ENCODE data around the gene SLCO2B1. TPM values are rescaled to one million over a fixed set of nuclear protein-coding genes. Genes with fewer than 3 reads are reported as not detected.
A peak's percentile ranks its signal among the peaks of the same experiment; 100 is the strongest.

Gene SLCO2B1
- total RNA-seq, 1 experiment from 2014 or later: not detected

GRCh38 chr11:75204012-75204674 is 53.2 kb downstream of the SLCO2B1 start:
- Mint-ChIP-seq H3K27ac (ENCODE audit: low read depth, unreplicated experiment) (no peak overlapping the region), H3K4me3 (ENCODE audit: unreplicated experiment) (no peak overlapping the region), H3K27me3 (ENCODE audit: insufficient read depth, unreplicated experiment) (peaks cover 32% of the 10 kb centered on the region), H3K9me3 (ENCODE audit: unreplicated experiment) (no peaks in the 10 kb centered on the region), H3K36me3 (ENCODE audit: insufficient read depth, unreplicated experiment) (no peaks in the 10 kb centered on the region), H3K4me1 (ENCODE audit: insufficient read depth, unreplicated experiment) (peaks cover 3% of the 10 kb centered on the region)
- DNase-seq (ENCODE audit: unreplicated experiment): no peak
- BruUV-seq (replicated peaks): no TSS peak
- ChIA-PET POLR2A (interaction anchor here (0.6 to 1.0 kb wide), 3 partner anchors 59 to 64 kb away, joined by 3 to 6 read pairs (median 3); no protein-coding TSS in a partner anchor), CTCF (interaction anchor here (0.5 to 12.3 kb wide), 25 partner anchors 9 to 1051 kb away, joined by 3 to 227 read pairs (median 4); no protein-coding TSS in a partner anchor)
- TF ChIP-seq CTCF (IDR thresholded peaks at IDR 0.05; ENCODE audit: unreplicated experiment): no peak
- intact Hi-C loops (cut with micrococcal nuclease): no loop called here

GRCh38 chr11:75204685-75205563 is 54.0 kb downstream of the SLCO2B1 start:
- Mint-ChIP-seq H3K4me1 (ENCODE audit: insufficient read depth, unreplicated experiment) (no peaks in the 10 kb centered on the region), H3K9me3 (ENCODE audit: unreplicated experiment) (no peaks in the 10 kb centered on the region), H3K27me3 (ENCODE audit: insufficient read depth, unreplicated experiment) (peaks cover 32% of the 10 kb centered on the region), H3K36me3 (ENCODE audit: insufficient read depth, unreplicated experiment) (no peaks in the 10 kb centered on the region), H3K27ac (ENCODE audit: low read depth, unreplicated experiment) (no peak overlapping the region), H3K4me3 (ENCODE audit: unreplicated experiment) (no peak overlapping the region)
- CTCF ChIA-PET: interaction anchor here (0.5 to 12.3 kb wide), 29 partner anchors 9 to 1050 kb away, joined by 3 to 227 read pairs (median 4); no protein-coding TSS in a partner anchor
- DNase-seq (ENCODE audit: unreplicated experiment): peak; percentile 83
- POLR2A ChIA-PET: interaction anchor here (0.6 to 1.0 kb wide), 3 partner anchors 60 to 64 kb away, joined by 3 to 6 read pairs (median 3); no protein-coding TSS in a partner anchor
- intact Hi-C loops (cut with micrococcal nuclease): loop anchor here (1.0 kb wide), 3 partner anchors 61 to 276 kb away; no protein-coding TSS in a partner anchor
- peak; percentile 83 for TF ChIP-seq CTCF (IDR thresholded peaks at IDR 0.05; ENCODE audit: unreplicated experiment)
- no TSS peak for BruUV-seq (replicated peaks)

GRCh38 chr11:75205564-75206020 is 54.7 kb downstream of the SLCO2B1 start:
- peaks cover 34% of the 10 kb centered on the region for H3K27me3 Mint-ChIP-seq (ENCODE audit: insufficient read depth, unreplicated experiment)
- no peaks in the 10 kb centered on the region for H3K4me1 Mint-ChIP-seq (ENCODE audit: insufficient read depth, unreplicated experiment)
- H3K36me3 Mint-ChIP-seq (ENCODE audit: insufficient read depth, unreplicated experiment): no peaks in the 10 kb centered on the region
- POLR2A ChIA-PET: interaction anchor here (0.7 to 1.2 kb wide), 3 partner anchors 10 to 179 kb away, joined by 3 read pairs; no protein-coding TSS in a partner anchor
- H3K9me3 Mint-ChIP-seq (ENCODE audit: unreplicated experiment): no peaks in the 10 kb centered on the region
- no peak overlapping the region for H3K27ac Mint-ChIP-seq (ENCODE audit: low read depth, unreplicated experiment)
- H3K4me3 Mint-ChIP-seq (ENCODE audit: unreplicated experiment): no peak overlapping the region
- no TSS peak for BruUV-seq (replicated peaks)
- CTCF ChIA-PET: interaction anchor here (0.5 to 12.3 kb wide), 21 partner anchors 9 to 279 kb away, joined by 3 to 227 read pairs (median 6); partner anchors contain the start of gene SLCO2B1
- no peak for DNase-seq (ENCODE audit: unreplicated experiment)
- intact Hi-C loops (cut with micrococcal nuclease): loop anchor here (1.0 kb wide), 3 partner anchors 61 to 276 kb away; no protein-coding TSS in a partner anchor
- TF ChIP-seq CTCF (IDR thresholded peaks at IDR 0.05; ENCODE audit: unreplicated experiment): no peak

Data from MCF 10A (cell line).